ENCODE results near the gene WDR46.

Gene WDR46

DNA sequence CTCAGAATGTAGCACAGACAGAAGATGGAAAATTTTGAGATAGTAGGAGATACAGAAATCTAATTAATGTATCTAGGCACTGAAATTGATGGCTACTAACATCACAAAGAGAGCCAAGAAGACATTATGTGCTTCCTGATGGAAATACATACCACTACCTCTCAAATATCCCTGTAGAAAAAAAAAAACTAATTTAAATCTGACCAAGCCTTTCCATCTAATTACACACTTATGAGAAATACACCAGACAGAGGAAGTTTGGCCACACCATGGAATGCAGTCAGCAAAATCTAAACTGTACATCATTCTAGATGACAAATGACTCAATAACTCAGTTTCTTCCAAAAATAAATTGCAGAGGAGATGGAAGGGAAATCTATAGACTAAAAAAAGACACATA is 36.3 kb downstream of the WDR46 start:
- DNase-seq = no peak

DNA sequence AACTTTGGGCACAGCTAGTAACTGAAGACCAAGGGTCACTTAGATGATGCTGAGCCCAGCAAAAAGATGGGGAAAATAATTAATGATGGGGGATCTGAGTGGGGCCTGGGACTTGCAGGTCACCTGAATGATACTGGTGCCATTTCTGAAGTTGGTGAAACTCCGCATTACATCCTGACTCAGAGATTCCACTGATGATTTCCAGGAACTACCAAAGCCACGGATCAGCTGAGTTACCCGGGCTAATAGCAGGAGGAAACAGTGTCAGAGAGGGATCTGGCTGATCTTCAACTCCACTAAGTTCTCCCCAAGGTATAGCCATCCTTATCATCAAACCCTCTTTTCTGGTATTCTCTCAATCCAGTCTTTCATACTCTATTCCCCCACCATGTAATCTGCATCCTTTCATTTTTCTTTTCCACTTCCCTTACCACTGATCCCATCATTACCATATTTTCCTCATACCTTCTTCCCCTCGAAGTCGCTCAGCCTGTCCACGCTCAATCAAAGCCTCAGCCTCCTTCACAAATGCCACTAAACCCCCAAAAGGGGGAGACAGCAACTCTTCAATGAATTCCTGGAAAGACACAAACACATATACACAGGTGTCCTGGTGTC is 37.5 kb downstream of the WDR46 start:
- DNase-seq = no peak

DNA sequence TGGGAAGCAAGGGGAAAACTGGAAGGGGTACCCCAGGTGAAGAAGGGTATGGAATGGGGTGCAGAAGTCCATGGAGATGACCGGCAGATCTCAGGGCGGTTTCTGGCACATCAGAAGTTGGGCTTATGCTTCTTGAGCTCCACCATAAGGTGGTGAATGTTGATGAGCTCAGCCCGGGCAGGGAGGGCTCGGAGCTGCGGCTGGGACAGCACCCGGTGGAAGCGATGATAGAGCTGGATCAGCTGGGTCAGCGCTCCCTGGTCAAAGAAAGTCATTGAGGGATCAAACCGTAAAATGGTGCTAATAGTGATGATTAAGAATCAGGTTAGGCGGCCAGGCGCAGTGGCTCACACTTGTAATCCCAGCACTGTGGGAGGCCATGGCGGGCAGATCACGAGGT is 38.3 kb downstream of the WDR46 start:
- no peak for DNase-seq

DNA sequence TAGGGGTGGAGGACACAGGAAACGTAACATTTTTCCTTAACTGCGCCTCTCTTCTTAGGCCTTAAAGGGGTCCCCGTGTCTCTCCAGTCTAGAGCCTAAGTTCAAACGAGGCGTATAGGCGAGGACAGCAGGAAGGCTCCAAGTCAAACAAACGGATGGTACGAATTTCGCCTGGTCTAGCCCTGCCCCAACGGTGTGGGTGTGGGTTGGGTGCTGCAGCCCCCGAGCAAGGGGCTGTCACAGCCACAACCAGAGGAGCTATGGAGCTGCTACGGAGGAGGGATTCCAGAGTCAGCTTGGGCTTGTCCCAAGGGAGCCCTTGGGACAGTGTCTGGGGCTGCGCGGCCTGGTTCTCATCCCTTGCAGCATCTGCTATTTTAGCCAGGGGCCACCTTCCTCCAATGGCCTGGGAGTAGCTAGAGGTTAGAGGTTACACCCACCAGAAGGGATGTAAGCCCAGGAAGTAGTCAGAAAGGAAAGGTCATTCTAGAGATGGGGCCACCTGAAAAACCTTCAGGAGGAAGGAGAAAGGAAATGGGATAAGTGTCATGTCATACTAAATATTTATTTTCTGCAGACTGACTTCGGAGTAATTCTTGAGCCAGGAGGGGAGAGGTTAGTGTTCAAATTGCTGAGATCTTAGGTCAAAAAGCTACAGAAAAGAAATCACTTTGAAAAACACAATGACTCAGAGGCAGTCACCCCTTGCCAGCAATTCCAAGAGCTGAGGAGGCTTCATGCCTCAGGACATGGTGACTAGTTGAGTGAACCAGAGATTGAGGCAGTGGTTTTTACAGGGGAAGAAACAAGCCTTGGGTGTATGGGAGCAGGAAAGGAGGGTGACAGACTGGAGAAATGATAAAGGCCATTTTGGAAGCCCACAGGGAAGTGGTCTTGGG is 39.1 kb downstream of the WDR46 start:
- DNase-seq = no peak

DNA sequence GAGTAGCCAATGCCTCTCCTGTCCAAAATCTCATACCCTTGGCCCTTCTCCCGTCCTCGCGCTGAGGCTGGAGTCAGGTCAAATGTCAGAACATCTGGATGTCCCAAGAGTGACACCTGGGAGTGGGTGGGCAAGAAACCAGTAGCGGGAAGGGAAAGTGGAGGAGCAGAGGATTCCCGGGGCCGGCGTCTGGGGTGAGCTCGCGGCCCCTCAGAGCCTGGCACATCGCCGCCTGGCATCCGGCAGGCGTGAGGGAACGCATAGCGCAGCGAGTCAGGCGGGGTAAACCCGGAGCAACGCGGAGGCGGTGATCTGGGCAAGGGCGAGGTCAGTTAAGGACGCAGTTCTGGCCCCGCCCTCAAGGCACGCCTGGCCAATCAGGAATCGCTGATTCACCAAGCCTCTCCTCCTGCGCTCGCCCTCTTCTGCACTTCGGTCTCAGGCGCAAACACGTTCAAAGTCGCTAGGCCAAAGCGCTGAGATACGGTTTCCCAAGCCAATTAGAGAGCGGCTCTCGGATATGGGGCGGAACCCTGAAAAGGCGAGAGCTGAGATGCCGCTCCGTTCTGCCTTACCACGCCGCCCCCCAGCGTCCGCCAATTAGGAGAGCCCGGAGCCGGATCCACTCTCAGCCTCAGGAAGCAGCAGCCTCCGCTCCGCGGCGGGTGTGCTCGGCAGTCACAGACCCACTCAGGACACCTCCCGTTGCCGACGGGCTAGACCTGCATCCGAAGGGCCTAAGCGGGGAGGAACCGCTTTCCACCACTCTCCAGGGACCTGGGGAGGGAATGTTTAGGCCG is 39.9 kb downstream of the WDR46 start:
- peak; percentile 98 for DNase-seq

DNA sequence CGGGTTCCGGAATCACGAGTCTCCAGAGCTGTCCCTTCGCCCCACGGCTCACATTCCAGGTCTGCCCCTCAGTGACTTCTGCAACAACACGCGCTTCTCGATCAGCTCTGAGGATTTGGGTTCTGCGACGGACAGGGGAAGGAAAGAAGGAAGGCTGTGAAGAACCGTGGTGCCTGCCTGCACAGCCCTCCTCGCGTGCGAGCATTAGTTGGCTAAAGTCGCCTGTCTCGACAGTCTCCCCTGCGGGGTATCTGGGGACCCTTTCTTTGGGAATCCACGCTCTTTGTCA is 40.5 kb downstream of the WDR46 start:
- no peak for DNase-seq

DNA sequence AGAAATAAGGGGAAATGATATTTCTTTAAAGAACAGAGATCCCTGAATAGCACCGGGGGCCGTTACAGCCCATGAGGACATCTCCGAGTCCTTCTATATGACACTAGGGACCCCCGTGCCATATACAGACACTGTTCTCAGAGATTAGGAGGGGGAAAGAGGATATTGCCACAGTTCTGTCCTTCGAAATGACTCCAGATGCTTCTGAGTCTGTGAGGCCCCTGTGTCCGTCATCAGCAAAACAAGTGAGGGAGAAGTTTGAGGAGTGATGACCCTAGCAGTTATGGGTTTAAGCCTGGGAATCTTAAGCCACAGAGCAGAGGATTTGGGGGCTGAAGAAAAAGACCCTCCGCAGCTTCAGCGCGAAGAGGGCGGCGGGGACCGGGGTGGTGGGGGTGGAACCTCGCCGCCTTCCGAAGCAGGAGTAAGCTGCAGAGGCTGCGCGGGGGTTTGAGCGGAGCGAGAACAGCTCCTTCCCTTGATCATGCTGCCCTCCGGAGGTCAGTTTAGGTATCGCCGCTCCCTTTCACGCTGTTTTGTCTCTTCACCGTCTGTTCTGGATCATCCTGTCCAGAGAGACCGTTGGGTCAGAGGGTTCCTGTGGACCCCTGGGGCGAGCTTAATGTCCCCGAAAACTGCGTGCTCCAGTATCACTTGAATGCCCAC is 40.9 kb downstream of the WDR46 start:
- DNase-seq = peak; percentile 54

DNA sequence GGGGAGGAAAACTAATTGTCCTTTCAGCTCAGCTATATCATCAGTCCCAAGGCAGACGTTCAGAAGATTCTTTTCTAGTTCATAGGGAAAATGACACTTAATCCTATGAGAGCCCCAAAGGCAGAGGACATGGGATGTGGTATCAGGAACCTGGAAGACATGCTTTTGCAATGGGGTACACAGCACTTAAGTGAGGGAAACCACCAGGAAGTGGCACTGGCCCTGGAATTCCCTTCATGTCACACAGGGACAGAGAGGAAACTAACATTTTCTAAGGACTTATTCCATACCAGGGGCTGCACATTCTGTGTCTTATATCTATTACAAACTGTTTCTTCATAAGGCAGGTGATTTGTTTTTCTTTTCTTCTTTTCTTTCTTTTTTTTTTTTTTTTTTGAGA is 45.6 kb downstream of the WDR46 start:
- no peak for DNase-seq

DNA sequence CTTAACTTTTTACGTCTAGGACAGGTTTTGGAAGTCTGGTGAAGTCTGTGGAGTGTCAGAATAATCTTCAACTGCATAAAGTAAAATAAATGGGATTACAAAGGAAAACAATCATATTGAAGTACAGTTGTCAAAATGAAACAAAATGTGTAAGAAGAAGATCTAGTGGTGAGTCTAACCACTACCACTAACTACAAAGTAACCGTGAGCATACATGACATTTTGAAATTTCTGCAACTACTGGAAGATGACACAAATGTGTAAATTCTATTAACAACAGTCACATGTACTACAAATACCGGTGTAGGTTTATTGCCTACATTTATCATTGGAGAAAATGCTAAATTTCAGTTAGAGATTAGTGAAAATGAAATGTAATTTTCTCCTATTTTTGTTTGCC is 47.1 kb downstream of the WDR46 start:
- DNase-seq = no peak

DNA sequence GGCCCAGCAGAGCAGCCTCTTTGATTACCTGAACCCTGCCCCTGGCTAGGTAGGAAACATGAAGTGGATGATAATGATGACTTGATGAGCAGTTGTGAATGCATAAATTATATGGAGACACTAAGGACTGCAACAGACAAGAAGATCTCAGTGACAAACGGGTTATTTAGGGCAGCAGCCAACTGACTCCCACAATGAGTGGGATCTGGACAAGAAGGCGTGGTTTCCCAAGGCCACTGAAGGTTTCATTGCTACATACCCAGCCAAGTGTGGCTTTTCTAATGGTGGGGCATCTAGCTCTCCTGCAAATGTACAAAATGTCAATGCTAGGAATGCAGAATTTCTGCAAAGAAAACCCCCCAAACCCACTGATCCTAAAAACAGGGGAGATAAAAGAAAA is 51.3 kb downstream of the WDR46 start:
- no peak for DNase-seq

DNA sequence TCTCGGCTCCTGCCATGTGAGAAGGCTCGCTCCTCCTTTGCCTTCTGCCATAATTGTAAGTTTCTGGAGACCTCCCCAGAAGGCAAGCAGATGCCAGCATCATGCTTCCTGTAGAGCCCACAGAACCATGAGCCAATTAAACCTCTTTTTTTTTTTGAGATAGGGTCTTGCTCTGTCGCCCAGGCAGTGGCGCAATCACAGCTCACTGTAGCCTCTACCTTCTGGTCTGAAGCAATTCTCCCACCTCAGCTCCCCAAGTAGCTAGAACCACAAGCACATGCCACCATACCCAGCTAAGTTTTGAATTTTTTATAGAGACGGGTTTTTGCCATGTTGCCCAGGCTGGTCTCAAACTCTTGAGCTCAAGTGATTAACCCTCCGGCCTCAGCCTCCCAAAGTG is 52.2 kb downstream of the WDR46 start:
- DNase-seq = no peak

DNA sequence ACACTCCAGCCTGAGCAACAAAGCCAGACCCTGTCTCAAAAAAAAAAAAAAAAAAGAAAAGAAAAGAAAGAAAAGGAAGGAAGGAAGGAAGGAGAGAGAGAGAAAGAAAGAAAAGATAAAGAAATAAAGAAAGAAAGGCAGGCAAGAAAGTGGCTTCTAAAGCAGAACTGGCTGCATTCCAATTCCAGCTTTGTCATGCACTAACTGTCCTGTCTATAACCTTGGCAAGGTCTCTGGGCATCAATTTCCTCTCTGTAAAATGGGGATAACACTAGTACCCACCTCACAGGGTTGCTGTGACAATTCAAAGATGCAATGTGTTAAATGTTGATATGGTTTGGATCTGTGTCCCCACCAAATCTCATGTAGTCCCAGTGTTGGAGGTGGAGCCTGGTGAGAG is 52.7 kb downstream of the WDR46 start:
- no peak for DNase-seq

DNA sequence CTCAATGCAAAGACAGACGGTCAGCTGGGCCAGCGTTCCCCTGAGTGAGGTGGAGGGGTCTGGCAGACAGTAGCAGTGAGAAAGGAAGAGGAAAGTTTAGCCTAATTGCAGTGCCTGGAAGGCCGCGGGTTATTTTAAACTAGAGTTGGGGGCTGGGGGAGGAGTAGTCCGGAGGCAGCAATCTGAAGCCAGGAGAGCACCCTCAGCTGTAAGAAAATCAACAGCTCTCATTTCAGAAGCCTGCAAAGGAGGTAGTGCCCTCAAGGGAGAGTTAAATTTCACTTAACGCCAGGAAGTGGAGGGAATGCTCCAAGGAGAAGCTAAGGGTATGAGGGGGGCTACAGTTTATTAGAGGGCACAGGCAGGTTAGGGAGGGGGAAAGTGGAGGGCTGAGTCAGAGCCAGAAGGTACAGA is 53.8 kb downstream of the WDR46 start:
- no peak for DNase-seq
